Erythroblast (primary cell): ENCODE results near the gene CENPO.

Source experiments
- GATA1 ChIP-seq: IDR thresholded peaks from 2 replicates; pipeline ENCODE4 v1.6.1; 2011; ENCODE audit warnings: low read depth, mild to moderate bottlenecking, control low read depth, low read length, moderate library complexity
- POLR2A ChIP-seq: IDR thresholded peaks from 2 replicates; pipeline ENCODE4 v1.6.1; 2011; ENCODE audit warnings: mild to moderate bottlenecking, low read length

- no peak for TF ChIP-seq POLR2A
- TF ChIP-seq GATA1: no peak
Measured at GRCh38 chr2:24856791-24857211, 63.6 kb downstream of the CENPO start.
